Rectal smooth muscle tissue (tissue), 1 donor: ENCODE data around the gene DGKI.

ENCODE experiments used
- H3K27ac ChIP-seq: one replicate; pipeline ENCODE4 v1.7.0; 2013; ENCODE audit warnings: low read depth, low read length, inconsistent platforms
- H3K27me3 ChIP-seq: one replicate; pipeline ENCODE4 v1.7.0; 2013; ENCODE audit warnings: low read length; ENCODE audit not compliant: control insufficient read depth, insufficient read depth
- H3K36me3 ChIP-seq: one replicate; pipeline ENCODE4 v1.7.0; 2013; ENCODE audit warnings: low read length; ENCODE audit not compliant: control insufficient read depth, insufficient read depth
- H3K4me1 ChIP-seq: one replicate; pipeline ENCODE4 v1.7.0; 2013; ENCODE audit warnings: low read length; ENCODE audit not compliant: control insufficient read depth, insufficient read depth
- H3K4me3 ChIP-seq: one replicate; pipeline ENCODE4 v1.7.0; 2013; ENCODE audit warnings: low read length
- H3K9ac ChIP-seq: one replicate; pipeline ENCODE4 v1.7.0; 2013; ENCODE audit warnings: low read length

The DGKI gene

GRCh38 chr7:137603043-137603442 is 243.7 kb downstream of the DGKI start:
- Histone ChIP-seq H3K27ac (no peak overlapping the region), H3K36me3 (no peaks in the 10 kb centered on the region), H3K9ac (no peak overlapping the region), H3K4me1 (no peaks in the 10 kb centered on the region), H3K27me3 (no peaks in the 10 kb centered on the region), H3K4me3 (no peak overlapping the region)

GRCh38 chr7:137601642-137602041 is 245.1 kb downstream of the DGKI start:
- H3K36me3 ChIP-seq, result no peaks in the 10 kb centered on the region
- H3K27ac ChIP-seq, result no peak overlapping the region
- no peak overlapping the region for H3K9ac ChIP-seq
- no peaks in the 10 kb centered on the region for H3K4me1 ChIP-seq
- H3K4me3 ChIP-seq, result no peak overlapping the region
- H3K27me3 ChIP-seq, result no peaks in the 10 kb centered on the region

- H3K4me3 ChIP-seq, result no peak overlapping the region
- no peaks in the 10 kb centered on the region for H3K4me1 ChIP-seq
- no peaks in the 10 kb centered on the region for H3K27me3 ChIP-seq
- no peak overlapping the region for H3K9ac ChIP-seq
- no peak overlapping the region for H3K27ac ChIP-seq
- H3K36me3 ChIP-seq, result no peaks in the 10 kb centered on the region
These were observed 248.9 kb downstream of the DGKI start for GRCh38 chr7:137597856-137598255.

- H3K4me3 ChIP-seq, result no peak overlapping the region
- no peak overlapping the region for H3K27ac ChIP-seq
- no peaks in the 10 kb centered on the region for H3K27me3 ChIP-seq
- H3K36me3 ChIP-seq, result no peaks in the 10 kb centered on the region
- peaks cover 19% of the 10 kb centered on the region for H3K4me1 ChIP-seq
- H3K9ac ChIP-seq, result no peak overlapping the region
These were observed 253.6 kb downstream of the DGKI start for GRCh38 chr7:137593115-137593711.

GRCh38 chr7:137592232-137592896 is 254.4 kb downstream of the DGKI start:
- Histone ChIP-seq H3K36me3 (no peaks in the 10 kb centered on the region), H3K27ac (peak overlapping the region; percentile 43), H3K9ac (no peak overlapping the region), H3K4me1 (peaks cover 19% of the 10 kb centered on the region), H3K27me3 (no peaks in the 10 kb centered on the region), H3K4me3 (no peak overlapping the region)

GRCh38 chr7:137591421-137591837 is 255.3 kb downstream of the DGKI start:
- H3K27ac ChIP-seq, result no peak overlapping the region

GRCh38 chr7:137590756-137591305 is 255.9 kb downstream of the DGKI start:
- Histone ChIP-seq H3K36me3 (no peaks in the 10 kb centered on the region), H3K27ac (no peak overlapping the region), H3K9ac (no peak overlapping the region), H3K4me3 (no peak overlapping the region), H3K4me1 (peaks cover 19% of the 10 kb centered on the region), H3K27me3 (no peaks in the 10 kb centered on the region)

More at GRCh38 chr7:137591421-137591837, 255.3 kb downstream of the DGKI start:
- H3K4me1 ChIP-seq, result peaks cover 19% of the 10 kb centered on the region
- H3K9ac ChIP-seq, result no peak overlapping the region
- no peaks in the 10 kb centered on the region for H3K27me3 ChIP-seq
- no peaks in the 10 kb centered on the region for H3K36me3 ChIP-seq
- H3K4me3 ChIP-seq, result no peak overlapping the region

GRCh38 chr7:137590071-137590755 is 256.6 kb downstream of the DGKI start:
- Histone ChIP-seq H3K4me1 (peaks cover 19% of the 10 kb centered on the region), H3K27me3 (no peaks in the 10 kb centered on the region), H3K9ac (no peak overlapping the region), H3K36me3 (no peaks in the 10 kb centered on the region), H3K27ac (no peak overlapping the region), H3K4me3 (no peak overlapping the region)

- Histone ChIP-seq H3K27ac (no peak overlapping the region), H3K4me3 (no peak overlapping the region), H3K27me3 (no peaks in the 10 kb centered on the region), H3K4me1 (peaks cover 26% of the 10 kb centered on the region), H3K9ac (no peak overlapping the region), H3K36me3 (no peaks in the 10 kb centered on the region)
These were observed 259.4 kb downstream of the DGKI start for GRCh38 chr7:137587326-137587725.

GRCh38 chr7:137585591-137585990 is 261.2 kb downstream of the DGKI start:
- peaks cover 18% of the 10 kb centered on the region for H3K4me1 ChIP-seq

GRCh38 chr7:137583172-137583571 is 263.6 kb downstream of the DGKI start:
- H3K27ac ChIP-seq, result peak overlapping the region; percentile 64
- no peaks in the 10 kb centered on the region for H3K27me3 ChIP-seq
- H3K4me3 ChIP-seq, result no peak overlapping the region
- no peaks in the 10 kb centered on the region for H3K36me3 ChIP-seq
- no peak overlapping the region for H3K9ac ChIP-seq
- peaks cover 9% of the 10 kb centered on the region for H3K4me1 ChIP-seq

More at GRCh38 chr7:137585591-137585990, 261.2 kb downstream of the DGKI start:
- H3K27ac ChIP-seq, result no peak overlapping the region
- no peaks in the 10 kb centered on the region for H3K27me3 ChIP-seq
- H3K4me3 ChIP-seq, result no peak overlapping the region
- H3K36me3 ChIP-seq, result no peaks in the 10 kb centered on the region
- H3K9ac ChIP-seq, result no peak overlapping the region

GRCh38 chr7:137579913-137580640 is 266.7 kb downstream of the DGKI start:
- H3K27ac ChIP-seq, result no peak overlapping the region
- H3K4me1 ChIP-seq, result peaks cover 9% of the 10 kb centered on the region
- no peaks in the 10 kb centered on the region for H3K27me3 ChIP-seq
- H3K36me3 ChIP-seq, result no peaks in the 10 kb centered on the region
- no peak overlapping the region for H3K9ac ChIP-seq
- no peak overlapping the region for H3K4me3 ChIP-seq
